GM12878 (cell line): ENCODE results near the gene PDE8B.

ENCODE experiments used
- ATF2 ChIP-seq: IDR thresholded peaks from 2 replicates; pipeline ENCODE4 v1.6.1; 2012; ENCODE audit warnings: low read length, inconsistent platforms
- MYB ChIP-seq: fragments of 150-350 bp; IDR thresholded peaks from 2 replicates; pipeline ENCODE4 v1.6.1; 2014; ENCODE audit warnings: mild to moderate bottlenecking, low read depth, low read length, borderline replicate concordance
- POLR2A ChIP-seq: IDR thresholded peaks from 2 replicates; pipeline ENCODE4 v1.6.1; 2011; ENCODE audit warnings: low read depth, mild to moderate bottlenecking, low read length
- TF ChIP-seq, protein P1 (sequence below), 3 experiments: IDR thresholded peaks in 2 of 3; conservative IDR thresholded peaks in 1 of 3; 2 replicates each; pipeline ENCODE4 v1.5.1; 2011; ENCODE audit warnings: low read depth in 3 of 3, low read length in 3 of 3, mild to moderate bottlenecking in 3 of 3, control low read depth in 2 of 3, moderate library complexity in 2 of 3, inconsistent platforms in 1 of 3, mixed read lengths in 1 of 3; ENCODE audit not compliant: control insufficient read depth in 2 of 3, insufficient read depth in 1 of 3; ENCODE audit errors: extremely low read depth in 1 of 3

DNA sequence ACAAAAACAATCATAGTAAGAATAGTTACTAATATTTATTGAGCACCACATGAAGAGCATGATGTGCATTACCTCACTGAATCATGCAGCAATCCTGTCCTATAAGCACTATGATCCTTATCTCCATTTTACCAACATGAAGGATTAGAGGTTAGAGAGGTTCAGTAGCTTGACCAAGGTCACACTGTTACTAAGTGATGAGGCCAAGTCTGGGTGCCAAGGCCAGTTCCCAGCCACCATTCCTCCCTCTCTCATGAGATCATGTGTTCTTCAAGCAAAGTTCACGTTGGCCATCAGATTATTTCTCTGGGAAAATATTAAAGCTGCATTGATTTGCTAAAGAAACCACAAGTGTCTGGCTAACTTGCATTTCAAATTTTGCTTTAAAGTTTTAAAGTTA, 31.0 kb downstream of the PDE8B start:
- TF ChIP-seq, protein P1, sequence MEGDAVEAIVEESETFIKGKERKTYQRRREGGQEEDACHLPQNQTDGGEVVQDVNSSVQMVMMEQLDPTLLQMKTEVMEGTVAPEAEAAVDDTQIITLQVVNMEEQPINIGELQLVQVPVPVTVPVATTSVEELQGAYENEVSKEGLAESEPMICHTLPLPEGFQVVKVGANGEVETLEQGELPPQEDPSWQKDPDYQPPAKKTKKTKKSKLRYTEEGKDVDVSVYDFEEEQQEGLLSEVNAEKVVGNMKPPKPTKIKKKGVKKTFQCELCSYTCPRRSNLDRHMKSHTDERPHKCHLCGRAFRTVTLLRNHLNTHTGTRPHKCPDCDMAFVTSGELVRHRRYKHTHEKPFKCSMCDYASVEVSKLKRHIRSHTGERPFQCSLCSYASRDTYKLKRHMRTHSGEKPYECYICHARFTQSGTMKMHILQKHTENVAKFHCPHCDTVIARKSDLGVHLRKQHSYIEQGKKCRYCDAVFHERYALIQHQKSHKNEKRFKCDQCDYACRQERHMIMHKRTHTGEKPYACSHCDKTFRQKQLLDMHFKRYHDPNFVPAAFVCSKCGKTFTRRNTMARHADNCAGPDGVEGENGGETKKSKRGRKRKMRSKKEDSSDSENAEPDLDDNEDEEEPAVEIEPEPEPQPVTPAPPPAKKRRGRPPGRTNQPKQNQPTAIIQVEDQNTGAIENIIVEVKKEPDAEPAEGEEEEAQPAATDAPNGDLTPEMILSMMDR (IDR thresholded peaks at IDR 0.05 in 2 of 3, conservative IDR thresholded peaks at IDR 0.05 in 1 of 3; ENCODE audit: control insufficient read depth in 2 of 3, extremely low read depth in 1 of 3, insufficient read depth in 1 of 3, low read depth in 3 of 3, low read length in 3 of 3) = no peak
- TF ChIP-seq ATF2 (no peak), MYB (no peak), POLR2A (no peak)
